ENCODE results near the gene DPYSL3.

The DPYSL3 gene

GRCh38 chr5:147408980-147409379 lies 100.9 kb downstream of the DPYSL3 start:
- Histone ChIP-seq H3F3A (ENCODE audit: control insufficient read depth, insufficient read depth) (no peaks in the 10 kb centered on the region), H3K4me2 (ENCODE audit: low read length) (no peak overlapping the region), H3K4me1 (ENCODE audit: control insufficient read depth, low read length) (no peaks in the 10 kb centered on the region), H3K9me3 (ENCODE audit: control insufficient read depth, insufficient read depth, low read length) (no peaks in the 10 kb centered on the region), H3K4me3 (ENCODE audit: low read length) (no peak overlapping the region), H3K79me2 (ENCODE audit: control insufficient read depth, low read length) (no peaks in the 10 kb centered on the region), H3K27me3 (ENCODE audit: control insufficient read depth, low read length) (no peaks in the 10 kb centered on the region), H4K20me1 (ENCODE audit: control insufficient read depth, insufficient read depth, low read depth, low read length) (no peaks in the 10 kb centered on the region), H3K27ac (ENCODE audit: low read depth, low read length) (no peak overlapping the region), H3K36me3 (ENCODE audit: control insufficient read depth, low read length) (no peaks in the 10 kb centered on the region), H3K9me2 (replicated peaks; ENCODE audit: control insufficient read depth, low read length) (no peaks in the 10 kb centered on the region)
- TF ChIP-seq CTCF (IDR thresholded peaks at IDR 0.05; ENCODE audit: low read depth, low read length, poor library complexity, severe bottlenecking) (no peak), EZH2phosphoT487 (IDR thresholded peaks at IDR 0.05; ENCODE audit: borderline replicate concordance, low read length) (no peak)

GRCh38 chr5:147407094-147407681 lies 102.7 kb downstream of the DPYSL3 start:
- Histone ChIP-seq H4K20me1 (ENCODE audit: control insufficient read depth, insufficient read depth, low read depth, low read length) (no peaks in the 10 kb centered on the region), H3K4me1 (ENCODE audit: control insufficient read depth, low read length) (no peaks in the 10 kb centered on the region), H3K4me2 (ENCODE audit: low read length) (no peak overlapping the region), H3K27ac (ENCODE audit: low read depth, low read length) (no peak overlapping the region), H3K36me3 (ENCODE audit: control insufficient read depth, low read length) (no peaks in the 10 kb centered on the region), H3K9me2 (replicated peaks; ENCODE audit: control insufficient read depth, low read length) (no peaks in the 10 kb centered on the region), H3K27me3 (ENCODE audit: control insufficient read depth, low read length) (no peaks in the 10 kb centered on the region), H3K9me3 (ENCODE audit: control insufficient read depth, insufficient read depth, low read length) (no peaks in the 10 kb centered on the region), H3K4me3 (ENCODE audit: low read length) (no peak overlapping the region), H3F3A (ENCODE audit: control insufficient read depth, insufficient read depth) (no peaks in the 10 kb centered on the region), H3K79me2 (ENCODE audit: control insufficient read depth, low read length) (no peaks in the 10 kb centered on the region)
- no peak for TF ChIP-seq EZH2phosphoT487 (IDR thresholded peaks at IDR 0.05; ENCODE audit: borderline replicate concordance, low read length)
- no peak for TF ChIP-seq CTCF (IDR thresholded peaks at IDR 0.05; ENCODE audit: low read depth, low read length, poor library complexity, severe bottlenecking)

GRCh38 chr5:147406636-147407035 lies 103.2 kb downstream of the DPYSL3 start:
- Histone ChIP-seq H3F3A (ENCODE audit: control insufficient read depth, insufficient read depth) (no peaks in the 10 kb centered on the region), H3K27me3 (ENCODE audit: control insufficient read depth, low read length) (no peaks in the 10 kb centered on the region), H3K9me3 (ENCODE audit: control insufficient read depth, insufficient read depth, low read length) (no peaks in the 10 kb centered on the region), H4K20me1 (ENCODE audit: control insufficient read depth, insufficient read depth, low read depth, low read length) (no peaks in the 10 kb centered on the region), H3K4me3 (ENCODE audit: low read length) (no peak overlapping the region), H3K36me3 (ENCODE audit: control insufficient read depth, low read length) (no peaks in the 10 kb centered on the region), H3K4me1 (ENCODE audit: control insufficient read depth, low read length) (no peaks in the 10 kb centered on the region), H3K9me2 (replicated peaks; ENCODE audit: control insufficient read depth, low read length) (no peaks in the 10 kb centered on the region), H3K4me2 (ENCODE audit: low read length) (no peak overlapping the region), H3K27ac (ENCODE audit: low read depth, low read length) (no peak overlapping the region), H3K79me2 (ENCODE audit: control insufficient read depth, low read length) (no peaks in the 10 kb centered on the region)
- no peak for TF ChIP-seq EZH2phosphoT487 (IDR thresholded peaks at IDR 0.05; ENCODE audit: borderline replicate concordance, low read length)
- TF ChIP-seq CTCF (IDR thresholded peaks at IDR 0.05; ENCODE audit: low read depth, low read length, poor library complexity, severe bottlenecking) = no peak

All from DOHH2 (cell line).